IPS-20b (cell line): ENCODE measurements around the gene TNFAIP8L2.

ENCODE experiments used
- H3K27ac ChIP-seq: one replicate; pipeline ENCODE4 v1.5.1; 2013; ENCODE audit warnings: low read length
- H3K27me3 ChIP-seq: 2 replicates; pipeline ENCODE4 v1.6.1; 2013; ENCODE audit warnings: mild to moderate bottlenecking, low read length, inconsistent platforms; ENCODE audit not compliant: insufficient read depth
- H3K36me3 ChIP-seq: 2 replicates; pipeline ENCODE4 v1.6.1; 2013; ENCODE audit warnings: low read depth, mild to moderate bottlenecking, inconsistent platforms, low read length, moderate library complexity; ENCODE audit not compliant: insufficient read depth
- H3K4me1 ChIP-seq: 2 replicates; pipeline ENCODE4 v1.6.1; 2013; ENCODE audit warnings: mild to moderate bottlenecking, control low read depth, inconsistent platforms, low read length, moderate library complexity; ENCODE audit not compliant: insufficient read depth
- H3K4me3 ChIP-seq: 2 replicates; pipeline ENCODE4 v1.5.1; 2013; ENCODE audit warnings: mild to moderate bottlenecking, low read length, inconsistent platforms
- H3K9ac ChIP-seq: 2 replicates; pipeline ENCODE4 v1.6.1; 2013; ENCODE audit warnings: low read depth, mild to moderate bottlenecking, inconsistent platforms, low read length, moderate library complexity
- H3K9me3 ChIP-seq: 2 replicates; pipeline ENCODE4 v1.6.1; 2013; ENCODE audit warnings: mild to moderate bottlenecking, low read depth, low read length, inconsistent platforms; ENCODE audit not compliant: insufficient read depth

Gene TNFAIP8L2

DNA sequence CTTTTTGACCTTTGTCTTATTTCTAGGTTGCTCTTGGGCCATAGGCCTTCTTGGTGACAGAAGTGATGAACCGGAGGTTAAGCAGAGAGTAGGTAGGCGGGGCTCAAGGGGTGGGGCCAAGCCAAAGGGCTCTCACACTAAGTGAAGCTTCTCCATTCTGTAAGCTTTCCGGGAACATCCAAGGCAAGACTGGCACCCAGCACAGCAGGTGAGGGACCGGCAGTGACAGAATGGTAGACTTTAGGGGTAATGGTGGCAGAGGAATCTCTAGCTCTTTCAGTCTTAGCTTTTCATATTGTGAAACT is at the start of gene TNFAIP8L2:
TSS of gene TNFAIP8L2 (plus strand) at position 135 of the 305 bp plus-strand sequence. CDS start 2,049 bp downstream, outside the sequence.
- Histone ChIP-seq H3K9ac (no peak within 1 kb of the TSS), H3K27me3 (no peaks in the 10 kb centered on the region), H3K9me3 (no peaks in the 10 kb centered on the region), H3K36me3 (peaks cover 17% of the 10 kb centered on the region), H3K27ac (no peak within 1 kb of the TSS), H3K4me1 (no peaks in the 10 kb centered on the region), H3K4me3 (no peak within 1 kb of the TSS)

DNA sequence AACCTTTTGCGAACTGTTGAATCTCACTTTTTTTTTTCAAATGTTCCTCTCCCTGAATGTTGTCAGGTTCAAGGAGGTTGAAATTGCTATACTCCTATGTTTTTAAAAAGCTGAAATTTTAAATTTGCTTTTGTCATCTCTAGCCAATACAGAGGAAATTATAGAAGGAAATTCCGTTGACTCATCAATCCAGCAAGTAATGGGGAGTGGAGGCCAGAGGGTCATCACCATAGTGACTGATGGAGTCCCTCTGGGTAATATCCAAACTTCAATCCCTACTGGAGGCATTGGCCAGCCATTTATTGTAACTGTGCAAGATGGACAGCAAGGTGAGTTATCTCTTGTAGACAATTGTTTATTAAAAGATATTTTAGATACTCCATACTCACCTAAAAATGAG is 49.6 kb upstream of the TNFAIP8L2 start:
- Histone ChIP-seq H3K36me3 (no peaks in the 10 kb centered on the region), H3K9me3 (no peaks in the 10 kb centered on the region), H3K9ac (no peak overlapping the region), H3K27me3 (no peaks in the 10 kb centered on the region), H3K27ac (no peak overlapping the region), H3K4me1 (no peaks in the 10 kb centered on the region), H3K4me3 (no peak overlapping the region)

DNA sequence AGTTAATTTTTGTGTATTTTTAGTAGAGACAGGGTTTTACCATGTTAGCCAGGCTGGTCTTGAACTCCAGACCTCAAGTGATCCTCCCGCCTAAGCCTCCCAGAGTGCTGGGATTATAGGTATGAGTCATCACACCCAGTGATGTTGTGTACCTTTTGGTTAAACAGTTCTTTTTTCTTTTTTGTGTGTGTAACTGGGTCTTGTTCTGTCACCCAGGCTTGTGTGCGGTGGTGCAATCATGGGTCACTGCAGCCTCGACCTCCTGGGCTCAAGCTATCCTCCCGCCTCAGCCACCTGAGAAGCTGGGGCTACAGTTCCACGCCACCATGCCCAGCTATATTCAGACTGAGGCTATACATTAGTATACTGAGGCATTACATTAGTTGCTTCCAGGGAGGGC is 48.1 kb upstream of the TNFAIP8L2 start:
- no peaks in the 10 kb centered on the region for H3K36me3 ChIP-seq
- H3K27me3 ChIP-seq: no peaks in the 10 kb centered on the region
- no peak overlapping the region for H3K9ac ChIP-seq
- H3K9me3 ChIP-seq: no peaks in the 10 kb centered on the region
- no peaks in the 10 kb centered on the region for H3K4me1 ChIP-seq
- no peak overlapping the region for H3K4me3 ChIP-seq
- no peak overlapping the region for H3K27ac ChIP-seq

GRCh38 chr1:151113877-151114276 is 42.6 kb upstream of the TNFAIP8L2 start:
- H3K36me3 ChIP-seq: no peaks in the 10 kb centered on the region
- H3K9me3 ChIP-seq: no peaks in the 10 kb centered on the region
- H3K27me3 ChIP-seq: no peaks in the 10 kb centered on the region
- H3K9ac ChIP-seq: no peak overlapping the region
- no peaks in the 10 kb centered on the region for H3K4me1 ChIP-seq
- H3K4me3 ChIP-seq: no peak overlapping the region
- no peak overlapping the region for H3K27ac ChIP-seq

DNA sequence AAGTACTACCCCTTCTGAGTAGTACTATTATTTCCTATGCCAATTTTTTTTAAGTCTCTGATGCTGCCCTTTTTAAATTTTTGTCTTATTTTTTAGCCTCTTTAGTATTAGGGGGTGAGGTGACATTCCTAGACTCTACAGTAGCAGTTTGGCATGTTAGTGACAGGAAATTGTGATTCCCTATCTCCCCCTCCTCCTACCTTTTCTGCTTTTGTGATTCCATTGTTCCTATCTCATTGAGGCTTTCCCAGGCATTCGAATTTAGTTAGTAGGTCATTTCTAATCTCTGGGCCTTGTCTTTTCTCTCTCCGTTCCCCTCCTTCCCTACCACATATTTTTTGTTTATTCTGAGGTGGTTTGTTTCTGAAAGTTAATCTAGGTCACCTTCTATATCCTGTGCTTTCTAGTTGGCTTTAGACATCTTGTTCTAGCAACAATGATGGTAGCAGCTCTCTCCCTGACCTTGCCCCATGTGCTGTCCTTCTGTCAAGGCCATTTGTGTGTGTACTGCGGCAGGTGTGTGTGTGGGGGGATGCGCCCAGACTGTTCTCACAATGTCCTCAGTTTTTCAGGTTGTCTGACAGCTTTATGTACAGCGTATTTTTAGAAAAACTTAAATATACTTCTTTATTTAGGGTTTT is 31.6 kb upstream of the TNFAIP8L2 start:
- no peak overlapping the region for H3K9ac ChIP-seq
- no peaks in the 10 kb centered on the region for H3K9me3 ChIP-seq
- H3K4me1 ChIP-seq: peaks cover 7% of the 10 kb centered on the region
- no peaks in the 10 kb centered on the region for H3K36me3 ChIP-seq
- H3K27me3 ChIP-seq: 0 out of 2 replicates have a peak, but pooled peaks cover under 1% of the 10 kb centered on the region
- H3K4me3 ChIP-seq: no peak overlapping the region
- H3K27ac ChIP-seq: no peak overlapping the region

- Histone ChIP-seq H3K36me3 (no peaks in the 10 kb centered on the region), H3K27me3 (peaks cover 36% of the 10 kb centered on the region), H3K27ac (no peak overlapping the region), H3K9me3 (no peaks in the 10 kb centered on the region), H3K4me1 (peaks cover 7% of the 10 kb centered on the region), H3K4me3 (no peak overlapping the region), H3K9ac (no peak overlapping the region)
Observed at GRCh38 chr1:151128800-151129199, 27.6 kb upstream of the TNFAIP8L2 start.

DNA sequence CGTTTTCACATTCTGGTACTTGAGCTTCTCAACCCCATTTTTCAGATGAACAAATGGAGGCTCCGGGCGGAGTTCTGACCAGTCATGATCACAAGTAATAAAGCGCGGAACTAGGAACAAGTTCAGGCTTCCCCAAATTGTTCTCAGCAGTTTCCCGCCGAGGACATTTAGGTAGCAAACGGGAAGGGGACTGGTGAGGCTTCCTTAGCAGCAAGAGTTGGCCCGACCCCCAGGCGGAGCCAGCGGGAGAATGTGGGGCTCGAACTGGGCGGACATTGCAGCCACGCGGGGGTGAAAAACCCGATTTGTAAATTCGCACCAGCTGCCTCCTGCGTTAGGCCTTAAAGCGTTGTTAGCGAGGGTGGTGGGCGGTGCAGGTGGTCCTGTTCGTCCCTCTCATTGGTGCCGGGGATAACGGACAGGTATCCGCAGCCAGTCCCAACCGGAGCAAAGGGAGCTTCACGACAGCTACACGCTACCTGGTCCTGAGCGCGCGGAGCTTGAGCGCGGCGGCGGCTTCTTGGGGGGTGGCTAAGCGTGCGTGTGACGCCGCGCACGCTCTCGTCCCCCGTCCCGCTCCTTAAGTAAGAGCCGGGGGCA is 25.4 kb upstream of the TNFAIP8L2 start:
- peak overlapping the region; percentile 69 for H3K9ac ChIP-seq
- H3K9me3 ChIP-seq: no peaks in the 10 kb centered on the region
- H3K36me3 ChIP-seq: peaks cover 16% of the 10 kb centered on the region; the same call in 1 of the 2 replicates
- H3K27ac ChIP-seq: no peak overlapping the region
- peak overlapping the region; percentile 73 for H3K4me3 ChIP-seq
- peaks cover 47% of the 10 kb centered on the region for H3K27me3 ChIP-seq
- no peaks in the 10 kb centered on the region; the same call in 1 of the 2 replicates for H3K4me1 ChIP-seq

GRCh38 chr1:151131701-151132334 is 24.6 kb upstream of the TNFAIP8L2 start:
- H3K27me3 ChIP-seq: peaks cover 47% of the 10 kb centered on the region
- H3K9me3 ChIP-seq: no peaks in the 10 kb centered on the region
- no peaks in the 10 kb centered on the region; the same call in 1 of the 2 replicates for H3K4me1 ChIP-seq
- peak overlapping the region; percentile 73 for H3K4me3 ChIP-seq
- H3K36me3 ChIP-seq: peaks cover 21% of the 10 kb centered on the region; the same call in 1 of the 2 replicates
- H3K27ac ChIP-seq: no peak overlapping the region
- peak overlapping the region; percentile 31; the same call in 1 of the 2 replicates for H3K9ac ChIP-seq

DNA sequence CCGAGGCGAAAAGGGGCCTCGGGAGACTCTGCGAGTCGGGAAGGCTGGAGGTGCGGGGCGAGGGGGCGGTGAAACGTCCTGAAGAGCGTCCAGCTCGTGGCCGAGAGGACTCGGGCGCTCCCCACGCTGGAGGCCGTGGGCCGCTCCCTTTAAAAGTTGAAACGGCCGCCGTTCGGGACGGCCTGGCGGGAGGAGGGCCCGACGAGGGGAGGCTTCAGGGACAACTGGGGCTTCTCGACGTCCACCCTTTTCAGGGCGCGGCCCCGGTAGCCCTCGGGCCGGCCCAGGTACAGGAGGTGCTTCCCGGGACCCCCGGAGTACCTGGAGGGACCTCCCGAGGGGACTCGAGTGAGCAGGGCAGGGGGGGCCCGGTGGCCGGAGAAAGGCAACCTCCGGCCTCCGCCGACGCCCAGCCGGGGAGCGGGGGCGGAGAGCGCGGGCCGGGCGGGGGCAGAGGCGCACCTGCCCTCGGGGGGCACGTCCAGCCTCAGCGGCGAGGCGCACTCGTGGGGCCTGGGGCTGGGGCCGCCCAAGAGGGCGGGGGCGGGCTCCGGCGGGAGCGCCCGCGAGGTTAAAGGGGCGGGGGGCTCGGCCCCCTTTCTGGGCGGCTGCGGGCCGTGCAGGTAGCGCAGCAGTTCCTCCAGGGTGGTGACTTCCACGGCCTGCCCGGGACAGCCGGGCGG is 24.0 kb upstream of the TNFAIP8L2 start:
- peaks cover 47% of the 10 kb centered on the region for H3K27me3 ChIP-seq
- H3K4me1 ChIP-seq: no peaks in the 10 kb centered on the region; the same call in 1 of the 2 replicates
- H3K9ac ChIP-seq: peak overlapping the region; percentile 31; the same call in 1 of the 2 replicates
- H3K4me3 ChIP-seq: peak overlapping the region; percentile 73
- no peaks in the 10 kb centered on the region for H3K9me3 ChIP-seq
- H3K36me3 ChIP-seq: peaks cover 21% of the 10 kb centered on the region; the same call in 1 of the 2 replicates
- H3K27ac ChIP-seq: no peak overlapping the region

DNA sequence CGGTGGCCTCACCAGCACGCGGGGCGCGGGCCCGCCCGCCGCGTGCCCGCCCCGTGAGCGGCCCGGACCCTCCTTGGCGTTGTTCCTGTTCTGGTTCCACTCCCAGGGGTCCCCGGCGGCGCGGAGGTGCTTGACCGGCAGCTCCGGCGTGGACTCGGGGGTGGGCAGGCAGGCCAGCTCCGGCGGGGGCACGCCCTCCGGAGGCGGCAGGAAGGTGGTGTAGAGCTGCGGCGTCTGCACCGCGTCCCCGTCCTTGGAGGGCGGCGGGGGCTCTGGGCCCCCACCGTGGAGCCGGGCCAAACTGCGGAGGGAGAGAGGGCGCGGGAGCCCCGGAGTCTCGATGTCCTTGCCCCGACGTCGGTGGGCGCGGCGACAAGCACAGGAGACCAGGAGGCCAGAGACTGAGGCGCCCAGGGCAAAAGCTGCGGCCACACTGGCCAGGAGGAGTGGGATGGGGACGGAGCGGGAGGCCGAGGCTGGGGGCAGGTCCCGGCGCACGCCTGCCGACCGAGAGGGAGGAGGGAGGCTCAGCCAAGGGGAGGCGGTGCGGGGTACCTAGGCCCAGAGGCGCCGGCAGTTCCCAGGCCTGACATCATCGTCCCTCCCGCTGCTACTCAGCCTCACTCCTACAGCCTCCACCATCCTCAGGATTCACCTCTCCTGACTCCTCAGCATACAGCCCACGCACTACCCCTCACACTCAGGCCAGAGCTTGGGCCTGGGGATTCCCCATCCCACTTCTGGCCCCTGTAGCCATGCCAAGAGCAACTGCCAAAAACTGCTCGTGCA is 23.2 kb upstream of the TNFAIP8L2 start:
- no peak overlapping the region; the same call in 1 of the 2 replicates for H3K9ac ChIP-seq
- H3K9me3 ChIP-seq: no peaks in the 10 kb centered on the region
- H3K4me3 ChIP-seq: peak overlapping the region; percentile 73; the same call in 1 of the 2 replicates
- H3K27ac ChIP-seq: no peak overlapping the region
- no peaks in the 10 kb centered on the region; the same call in 1 of the 2 replicates for H3K4me1 ChIP-seq
- peaks cover 21% of the 10 kb centered on the region; the same call in 1 of the 2 replicates for H3K36me3 ChIP-seq
- peaks cover 47% of the 10 kb centered on the region for H3K27me3 ChIP-seq

DNA sequence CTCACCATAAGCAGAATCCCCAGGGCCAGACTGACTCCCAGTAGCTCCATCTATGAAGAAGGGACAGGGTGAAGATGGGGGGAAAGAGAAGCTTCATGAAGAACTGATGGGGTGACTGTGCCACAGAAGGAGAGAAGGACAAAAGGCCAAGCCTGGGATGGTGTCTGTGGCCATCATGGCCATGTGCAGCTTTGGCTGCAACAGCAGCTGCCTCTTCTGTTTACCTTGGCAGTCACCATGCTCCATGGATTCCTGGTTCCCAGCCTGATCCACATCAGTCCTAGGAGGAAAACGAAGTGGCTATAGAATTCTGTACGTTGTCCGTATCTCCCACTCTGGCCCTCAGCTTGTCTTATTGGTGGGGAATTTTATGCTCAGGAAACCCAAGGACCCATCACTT is 22.1 kb upstream of the TNFAIP8L2 start:
- Histone ChIP-seq H3K9ac (no peak overlapping the region), H3K27ac (no peak overlapping the region), H3K36me3 (peaks cover 21% of the 10 kb centered on the region; the same call in 1 of the 2 replicates), H3K4me3 (no peak overlapping the region), H3K27me3 (peaks cover 47% of the 10 kb centered on the region), H3K9me3 (no peaks in the 10 kb centered on the region), H3K4me1 (no peaks in the 10 kb centered on the region; the same call in 1 of the 2 replicates)
